ENCODE measurements around the gene ABCG2. TPM values are rescaled to one million over a fixed set of nuclear protein-coding genes. Genes with fewer than 3 reads are reported as not detected.

The ABCG2 gene
- total and polyA plus RNA-seq, 11 donors, result 0.27 to 8.0 (median 2.7) TPM

DNA sequence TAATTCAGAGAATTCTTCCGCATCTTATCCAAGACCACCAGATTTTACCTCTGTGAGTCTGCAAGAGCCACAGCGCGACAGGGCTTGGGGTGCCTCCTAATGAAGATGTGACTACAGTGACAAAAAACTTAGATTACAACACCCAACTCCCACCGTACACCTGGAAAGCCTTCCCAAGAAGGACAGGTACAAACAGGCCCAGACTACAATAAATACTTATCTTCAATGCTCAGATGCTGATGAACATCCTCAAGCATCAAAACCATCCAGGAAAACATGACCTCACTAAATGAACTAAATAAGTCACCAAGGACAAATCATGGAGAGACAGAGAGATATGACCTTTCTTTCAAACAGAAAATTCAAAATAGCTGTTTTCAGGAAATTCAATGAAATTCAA lies 20.8 kb upstream of the ABCG2 start:
- no peak overlapping the region for H3K4me3 ChIP-seq
- no peak overlapping the region for H3K27ac ChIP-seq
- WGBS, 4 donors, result 93 to 98% (median 95%) methylated on average over 4 of the region's 4 CpGs

GRCh38 chr4:88178626-88179231 lies 20.3 kb upstream of the ABCG2 start:
- intact Hi-C loops (cut with DNase I), result no loop called here
- no peak overlapping the region for H3K27ac ChIP-seq
- 73 to 92% (median 83%) methylated on average over 2 of the region's 2 CpGs for WGBS, 4 donors
- peaks cover 0 to 17% (median 0%) of the 10 kb centered on the region in 12 donors for H3K4me1 ChIP-seq
- peaks cover 0 to 9% (median 0%) of the 10 kb centered on the region in 12 donors for H3K9me3 ChIP-seq
- DNase-seq (no peak), ATAC-seq (no peak)
- TF ChIP-seq POLR2A (IDR thresholded peaks at IDR 0.05), result no peak
- TF ChIP-seq, protein P1, sequence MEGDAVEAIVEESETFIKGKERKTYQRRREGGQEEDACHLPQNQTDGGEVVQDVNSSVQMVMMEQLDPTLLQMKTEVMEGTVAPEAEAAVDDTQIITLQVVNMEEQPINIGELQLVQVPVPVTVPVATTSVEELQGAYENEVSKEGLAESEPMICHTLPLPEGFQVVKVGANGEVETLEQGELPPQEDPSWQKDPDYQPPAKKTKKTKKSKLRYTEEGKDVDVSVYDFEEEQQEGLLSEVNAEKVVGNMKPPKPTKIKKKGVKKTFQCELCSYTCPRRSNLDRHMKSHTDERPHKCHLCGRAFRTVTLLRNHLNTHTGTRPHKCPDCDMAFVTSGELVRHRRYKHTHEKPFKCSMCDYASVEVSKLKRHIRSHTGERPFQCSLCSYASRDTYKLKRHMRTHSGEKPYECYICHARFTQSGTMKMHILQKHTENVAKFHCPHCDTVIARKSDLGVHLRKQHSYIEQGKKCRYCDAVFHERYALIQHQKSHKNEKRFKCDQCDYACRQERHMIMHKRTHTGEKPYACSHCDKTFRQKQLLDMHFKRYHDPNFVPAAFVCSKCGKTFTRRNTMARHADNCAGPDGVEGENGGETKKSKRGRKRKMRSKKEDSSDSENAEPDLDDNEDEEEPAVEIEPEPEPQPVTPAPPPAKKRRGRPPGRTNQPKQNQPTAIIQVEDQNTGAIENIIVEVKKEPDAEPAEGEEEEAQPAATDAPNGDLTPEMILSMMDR (IDR thresholded peaks at IDR 0.05), result no peak
- H3K4me3 ChIP-seq, result no peak overlapping the region
- H3K36me3 ChIP-seq, result no peaks in the 10 kb centered on the region
- H3K27me3 ChIP-seq, result no peaks in the 10 kb centered on the region

More for the DNA sequence above, 20.8 kb upstream of the ABCG2 start:
- no peak for ATAC-seq
- peaks cover 0 to 9% (median 0%) of the 10 kb centered on the region in 12 donors for H3K9me3 ChIP-seq
- H3K27me3 ChIP-seq, result no peaks in the 10 kb centered on the region
- TF ChIP-seq POLR2A (IDR thresholded peaks at IDR 0.05), result no peak
- TF ChIP-seq, protein P1 (IDR thresholded peaks at IDR 0.05), result no peak
- no peak for DNase-seq
- peaks cover 0 to 17% (median 0%) of the 10 kb centered on the region in 12 donors for H3K4me1 ChIP-seq
- H3K36me3 ChIP-seq, result no peaks in the 10 kb centered on the region
- intact Hi-C loops (cut with DNase I), result no loop called here

DNA sequence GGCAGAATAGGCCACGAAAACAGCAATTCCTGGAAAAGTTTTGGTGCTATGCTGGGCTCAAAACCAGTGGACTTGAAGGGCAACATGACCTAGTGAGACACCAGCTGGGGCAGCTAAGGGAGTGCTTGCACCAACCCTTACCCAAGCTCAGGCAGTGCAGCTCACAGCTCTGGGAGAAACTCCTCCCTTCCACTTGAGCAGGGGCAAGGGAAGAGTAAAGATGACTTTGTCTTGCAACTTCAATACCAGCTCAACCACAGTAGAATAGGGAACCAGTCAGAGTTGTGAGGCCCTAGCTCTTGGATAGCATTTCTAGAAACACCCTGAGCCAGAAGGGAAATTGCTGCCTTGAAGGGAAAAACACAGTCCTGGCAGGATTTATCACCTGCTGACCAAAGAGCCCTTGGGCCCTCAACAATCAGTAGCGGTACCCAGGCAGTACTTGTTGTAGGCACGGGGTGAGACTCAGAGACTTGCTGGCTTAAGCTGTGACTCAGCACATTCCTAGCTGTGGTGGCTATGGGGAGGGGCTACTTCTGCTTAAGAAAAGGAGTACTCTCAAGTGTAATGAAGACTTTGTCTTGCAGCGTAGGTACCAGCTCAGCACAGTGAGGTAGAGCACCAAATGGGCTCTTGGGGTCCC lies 19.7 kb upstream of the ABCG2 start:
- H3K27me3 ChIP-seq, result no peaks in the 10 kb centered on the region
- no peaks in the 10 kb centered on the region for H3K36me3 ChIP-seq
- H3K4me3 ChIP-seq, result no peak overlapping the region
- intact Hi-C loops (cut with DNase I), result no loop called here
- peak overlapping the region in 1 of 12 donors; percentile 13 for H3K27ac ChIP-seq
- ATAC-seq, result peak in 3 of 4 donors; percentile 34 to 72 (median 42)
- peaks cover 0 to 9% (median 0%) of the 10 kb centered on the region in 12 donors for H3K9me3 ChIP-seq
- peak in 3 of 5 donors; percentile 14 to 32 (median 27) for DNase-seq
- WGBS, 4 donors, result 64 to 78% (median 73%) methylated on average over 3 to 4 of the region's 4 CpGs
- H3K4me1 ChIP-seq, result peaks cover 0 to 15% (median 0%) of the 10 kb centered on the region in 12 donors
- no peak for TF ChIP-seq POLR2A (IDR thresholded peaks at IDR 0.05)
- TF ChIP-seq, protein P1 (IDR thresholded peaks at IDR 0.05), result no peak

- Histone ChIP-seq H3K27ac (no peak overlapping the region), H3K27me3 (no peaks in the 10 kb centered on the region), H3K36me3 (no peaks in the 10 kb centered on the region), H3K9me3 (no peaks in the 10 kb centered on the region), H3K4me3 (no peak overlapping the region), H3K4me1 (peaks cover 0 to 6% (median 0%) of the 10 kb centered on the region in 12 donors)
- TF ChIP-seq, protein P1 (IDR thresholded peaks at IDR 0.05), result no peak
- TF ChIP-seq POLR2A (IDR thresholded peaks at IDR 0.05), result no peak
- ATAC-seq (no peak), DNase-seq (no peak)
- intact Hi-C loops (cut with DNase I), result no loop called here
Measured at GRCh38 chr4:88172987-88173386, 14.5 kb upstream of the ABCG2 start.

Measured in heart left ventricle (tissue), 16 donors.